Thyroid gland (tissue), 4 donors: ENCODE results near the gene KRTAP4-4.

Source experiments
- POLR2A ChIP-seq, 2 donors: fragments of 450-650 bp; IDR thresholded peaks; one replicate each; pipeline ENCODE4 v1.6.1; 2017; ENCODE audit warnings: antibody characterized with exemption in 2 of 2, mild to moderate bottlenecking in 2 of 2, moderate library complexity in 1 of 2
- TF ChIP-seq, protein P1 (sequence below), 6 experiments: fragments of 200-600 bp in 3 of 6; fragments of 450-650 bp in 3 of 6; sonication (generic) in 3 of 6; IDR thresholded peaks; one replicate each; pipeline ENCODE4 v1.5.1; 2016 to 2019; ENCODE audit warnings: antibody characterized with exemption in 6 of 6, mild to moderate bottlenecking in 2 of 6, inconsistent platforms in 1 of 6, moderate library complexity in 1 of 6

DNA sequence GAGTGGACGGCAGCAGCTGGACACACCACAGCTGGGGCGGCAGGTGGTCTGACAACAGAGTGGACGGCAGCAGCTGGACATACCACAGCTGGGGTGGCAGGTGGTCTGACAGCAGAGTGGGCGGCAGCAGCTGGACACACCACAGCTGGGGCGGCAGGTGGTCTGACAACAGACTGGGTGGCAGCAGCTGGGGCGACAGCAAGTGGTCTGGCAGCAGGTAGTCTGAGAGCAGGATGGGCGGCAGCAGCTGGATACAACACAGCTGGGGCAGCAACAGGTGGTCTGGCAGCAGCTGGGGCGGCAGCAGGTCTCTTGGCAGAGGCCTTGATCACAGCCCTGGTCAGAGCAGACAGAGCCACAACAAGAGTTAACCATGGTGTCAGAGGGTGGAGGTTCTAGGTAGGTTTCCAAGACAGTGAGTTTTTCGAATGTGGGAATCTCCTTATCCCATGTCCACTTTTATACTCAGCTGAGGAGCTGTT, 24.0 kb upstream of the KRTAP4-4 start, which contains the start of gene KRTAP4-1:
- no peak for TF ChIP-seq POLR2A (IDR thresholded peaks at IDR 0.05)
- TF ChIP-seq, protein P1, sequence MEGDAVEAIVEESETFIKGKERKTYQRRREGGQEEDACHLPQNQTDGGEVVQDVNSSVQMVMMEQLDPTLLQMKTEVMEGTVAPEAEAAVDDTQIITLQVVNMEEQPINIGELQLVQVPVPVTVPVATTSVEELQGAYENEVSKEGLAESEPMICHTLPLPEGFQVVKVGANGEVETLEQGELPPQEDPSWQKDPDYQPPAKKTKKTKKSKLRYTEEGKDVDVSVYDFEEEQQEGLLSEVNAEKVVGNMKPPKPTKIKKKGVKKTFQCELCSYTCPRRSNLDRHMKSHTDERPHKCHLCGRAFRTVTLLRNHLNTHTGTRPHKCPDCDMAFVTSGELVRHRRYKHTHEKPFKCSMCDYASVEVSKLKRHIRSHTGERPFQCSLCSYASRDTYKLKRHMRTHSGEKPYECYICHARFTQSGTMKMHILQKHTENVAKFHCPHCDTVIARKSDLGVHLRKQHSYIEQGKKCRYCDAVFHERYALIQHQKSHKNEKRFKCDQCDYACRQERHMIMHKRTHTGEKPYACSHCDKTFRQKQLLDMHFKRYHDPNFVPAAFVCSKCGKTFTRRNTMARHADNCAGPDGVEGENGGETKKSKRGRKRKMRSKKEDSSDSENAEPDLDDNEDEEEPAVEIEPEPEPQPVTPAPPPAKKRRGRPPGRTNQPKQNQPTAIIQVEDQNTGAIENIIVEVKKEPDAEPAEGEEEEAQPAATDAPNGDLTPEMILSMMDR (IDR thresholded peaks at IDR 0.05): no peak
